NCI-H1436 (cell line): ENCODE measurements around the gene PSMD3.

ENCODE experiments used
- DNase-seq: peaks from one replicate; lab custom pipeline; 2025; lab: John Stamatoyannopoulos, UW

The PSMD3 gene

DNA sequence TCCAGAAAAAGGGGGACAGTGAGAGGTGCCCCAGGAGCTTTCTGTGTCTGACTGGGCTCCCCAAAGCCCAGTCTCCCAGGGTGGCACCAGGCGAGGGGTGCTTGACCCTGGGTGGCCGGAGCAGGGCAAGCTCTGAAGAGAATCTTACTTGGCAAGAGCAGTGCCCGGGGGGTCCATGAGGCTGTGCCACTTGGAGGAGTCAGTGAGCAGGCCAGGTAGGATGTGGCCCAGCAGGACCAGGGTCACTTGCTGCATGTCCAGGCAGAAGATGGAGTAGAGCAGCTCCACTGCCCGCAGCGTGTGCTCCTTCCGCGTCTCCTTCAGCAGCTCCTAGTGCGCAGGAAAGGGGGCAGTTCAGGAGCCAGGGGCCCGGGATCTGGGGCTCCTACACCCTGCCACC lies 41.9 kb downstream of the PSMD3 start:
- DNase-seq = no peak

DNA sequence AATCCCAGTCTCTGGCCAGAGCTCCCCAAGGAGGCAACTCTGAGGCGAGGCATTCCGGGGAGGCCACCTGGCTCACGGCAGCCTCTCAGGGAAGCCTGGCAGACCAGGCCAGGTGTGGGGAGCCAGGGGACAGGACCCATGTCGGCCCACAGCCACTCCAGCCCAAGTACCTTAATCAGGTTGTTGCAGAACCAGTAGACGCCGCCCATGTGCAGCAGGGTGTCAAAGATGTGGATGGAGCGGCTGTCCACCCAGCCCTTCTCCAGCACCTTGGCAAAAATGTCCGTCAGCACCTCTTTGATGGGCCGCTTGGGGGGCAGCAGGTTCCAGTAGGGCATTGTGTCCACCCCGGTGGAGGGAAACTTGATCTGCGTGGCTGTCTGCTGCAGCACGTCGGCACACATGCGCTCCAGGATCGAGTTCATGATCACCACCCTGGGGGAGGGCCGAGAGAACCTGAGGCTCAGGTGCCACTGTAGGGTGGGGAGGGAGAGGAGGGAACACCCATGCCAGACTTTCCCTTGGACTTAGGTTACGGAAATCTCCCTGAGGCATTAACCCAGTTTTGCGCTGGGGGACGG lies 42.4 kb downstream of the PSMD3 start:
- DNase-seq = no peak

DNA sequence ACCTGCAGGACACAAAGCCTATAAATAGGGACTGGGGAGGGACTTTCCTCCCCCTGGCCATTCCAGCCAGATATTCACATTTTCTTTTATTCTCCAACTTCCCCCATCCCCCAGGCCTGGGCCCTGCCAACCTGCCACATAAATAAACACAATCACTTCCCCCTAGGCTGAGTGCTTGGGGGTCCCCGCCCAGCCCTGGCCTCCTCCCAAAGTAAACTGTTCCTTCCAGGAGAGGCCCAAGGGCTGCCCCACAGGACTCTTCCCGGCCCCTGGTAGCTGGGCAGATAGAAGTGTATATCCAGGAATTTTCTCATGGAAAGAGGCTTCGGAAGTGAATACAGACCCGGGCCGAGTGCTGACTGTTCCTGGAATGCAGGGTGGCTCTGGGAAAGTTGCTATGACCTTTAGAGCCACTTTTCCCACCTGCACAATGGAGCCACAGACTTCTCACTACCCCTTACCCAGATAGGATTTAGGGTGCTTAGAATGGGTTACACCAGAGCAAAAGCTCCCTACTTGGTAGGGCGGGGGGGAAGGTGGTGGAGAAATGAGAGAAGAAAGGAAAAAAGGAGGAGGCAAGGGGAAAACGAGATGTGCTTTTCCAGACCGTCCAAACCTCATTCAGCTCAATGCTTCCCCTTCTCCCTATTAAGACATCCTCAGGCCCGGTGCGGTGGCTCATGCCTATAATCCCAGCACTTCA lies 43.1 kb downstream of the PSMD3 start:
- no peak for DNase-seq

DNA sequence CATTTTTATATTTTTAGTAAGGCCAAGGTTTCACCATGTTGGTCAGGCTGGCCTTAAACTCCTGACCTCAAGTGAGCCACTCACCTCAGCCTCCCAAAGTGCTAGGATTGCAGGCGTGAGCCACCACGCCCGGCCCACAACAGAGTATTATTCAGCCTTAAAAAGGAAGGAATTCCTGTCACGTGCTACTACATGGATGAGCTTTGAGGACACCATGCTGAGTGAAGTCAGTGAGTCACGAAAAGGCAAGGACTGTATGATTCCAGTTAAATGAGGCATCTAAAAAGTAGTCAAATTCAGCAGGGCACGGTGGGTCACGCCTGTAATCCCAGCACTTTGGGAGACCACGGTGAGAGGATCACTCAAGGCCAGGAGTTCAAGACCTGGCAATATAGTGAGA lies 44.3 kb downstream of the PSMD3 start:
- DNase-seq = no peak

DNA sequence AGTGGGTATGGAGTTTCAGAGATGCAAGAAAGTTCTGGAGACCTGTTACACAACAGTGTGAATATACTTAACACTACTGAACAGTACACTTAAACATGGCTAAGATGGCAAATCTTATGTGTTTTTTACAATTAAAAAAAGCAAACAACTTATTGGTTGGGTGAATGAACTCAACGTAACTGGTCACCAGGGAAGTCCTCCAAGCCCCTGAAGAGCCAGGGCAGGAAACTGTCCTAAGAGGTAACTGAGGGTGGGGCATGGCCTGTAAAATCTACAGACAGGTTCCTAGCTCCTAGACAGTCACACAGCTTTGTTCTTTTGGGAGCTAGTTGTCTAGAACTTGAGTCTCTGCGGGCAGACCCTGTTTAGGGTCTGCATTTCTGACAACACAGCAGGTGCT lies 45.0 kb downstream of the PSMD3 start:
- no peak for DNase-seq

DNA sequence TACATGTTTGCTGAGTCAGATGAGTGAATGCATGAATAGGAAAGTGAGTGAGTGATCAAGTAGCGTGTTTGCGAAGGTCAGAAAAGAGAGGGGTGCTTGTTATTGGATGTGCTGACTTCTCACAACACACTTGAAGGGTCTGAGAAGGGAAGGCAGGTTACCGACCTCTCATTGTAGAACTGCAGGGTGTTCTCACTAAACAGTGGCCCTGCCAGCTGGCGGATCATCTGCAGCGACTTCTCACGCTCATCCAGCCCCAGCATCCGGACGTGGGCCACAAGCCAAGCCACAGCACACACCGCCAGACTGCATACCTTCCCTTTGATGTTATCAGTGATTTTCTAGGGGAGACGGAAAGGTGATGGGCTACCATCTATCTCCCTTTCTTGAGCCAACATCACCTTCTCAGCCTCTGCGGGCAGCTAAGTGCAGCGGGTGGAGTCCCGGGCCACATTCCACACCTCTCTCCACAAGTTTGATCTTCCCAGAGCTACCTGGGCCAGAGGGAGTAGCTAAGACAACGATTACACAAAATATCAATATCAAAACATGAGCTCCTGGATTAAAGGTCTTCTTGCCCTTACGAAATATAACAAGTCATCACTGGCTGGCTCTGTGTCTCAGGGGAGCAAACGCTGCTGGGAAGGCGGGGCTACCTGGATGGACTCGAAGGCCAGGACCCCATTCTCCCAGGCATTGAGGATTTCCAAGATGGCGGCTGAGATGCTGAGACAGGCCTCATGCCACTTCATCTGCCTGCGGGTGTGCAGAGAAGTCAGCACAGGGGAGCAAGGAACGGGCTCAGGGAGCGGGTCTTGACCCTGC lies 45.6 kb downstream of the PSMD3 start:
- DNase-seq = no peak

DNA sequence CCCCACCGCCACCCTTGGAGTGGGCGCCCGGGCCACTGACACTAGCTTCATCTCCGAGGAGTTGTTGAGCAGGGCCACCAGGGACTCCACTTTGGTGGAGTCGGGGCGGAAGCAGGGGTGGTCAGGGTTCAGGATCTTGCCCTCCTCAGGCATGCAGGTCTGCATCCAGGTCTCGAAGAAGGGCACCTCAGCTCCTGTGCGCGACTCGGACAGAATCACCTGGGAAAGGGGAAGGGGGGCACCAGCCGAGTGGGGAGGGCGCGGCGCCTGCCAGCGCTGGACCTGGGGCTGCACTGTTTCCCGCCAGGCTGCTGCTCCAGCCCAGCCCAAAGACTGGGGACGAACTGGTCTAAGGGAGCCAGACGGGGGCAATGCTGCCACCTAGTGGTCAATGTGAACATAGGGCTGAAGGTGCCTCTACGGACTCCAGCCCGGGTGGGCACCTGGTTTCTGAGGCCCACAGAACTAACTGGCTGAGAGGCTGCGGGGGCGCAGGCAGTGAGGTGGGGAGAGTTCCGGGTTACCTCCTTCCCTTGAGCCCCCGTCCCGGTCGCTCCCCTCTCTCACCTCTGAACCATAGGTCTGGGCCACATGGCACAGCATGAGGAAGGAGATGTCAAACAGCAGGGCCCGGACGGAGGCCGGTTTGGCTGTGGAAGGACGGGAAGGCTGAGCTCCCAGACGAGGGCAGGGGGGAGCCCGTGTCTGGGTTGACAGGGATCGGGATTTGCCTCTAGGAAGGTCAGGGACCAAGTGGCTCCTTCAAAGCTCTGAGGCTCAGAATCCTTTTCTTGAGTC lies 46.4 kb downstream of the PSMD3 start:
- DNase-seq = peak; percentile 82

DNA sequence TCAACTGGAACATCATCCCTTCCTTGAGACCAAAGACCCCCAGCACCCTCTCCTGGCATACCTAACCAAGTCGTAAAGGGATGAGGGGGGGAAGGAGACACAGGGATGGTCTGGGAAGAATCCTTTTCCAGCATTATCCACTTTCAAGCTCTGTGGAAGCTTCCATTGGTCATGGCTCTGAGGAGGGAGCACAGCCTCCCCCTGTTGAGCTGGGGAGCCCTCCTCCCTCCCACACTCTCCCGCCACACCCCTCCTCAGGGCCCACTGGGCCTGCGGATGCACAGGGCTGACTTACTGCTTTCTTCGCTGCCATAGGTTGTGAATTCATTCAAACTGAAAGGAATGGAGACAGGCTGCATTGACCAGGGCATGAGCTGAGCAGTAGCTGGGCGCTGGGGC lies 47.0 kb downstream of the PSMD3 start:
- DNase-seq = no peak

DNA sequence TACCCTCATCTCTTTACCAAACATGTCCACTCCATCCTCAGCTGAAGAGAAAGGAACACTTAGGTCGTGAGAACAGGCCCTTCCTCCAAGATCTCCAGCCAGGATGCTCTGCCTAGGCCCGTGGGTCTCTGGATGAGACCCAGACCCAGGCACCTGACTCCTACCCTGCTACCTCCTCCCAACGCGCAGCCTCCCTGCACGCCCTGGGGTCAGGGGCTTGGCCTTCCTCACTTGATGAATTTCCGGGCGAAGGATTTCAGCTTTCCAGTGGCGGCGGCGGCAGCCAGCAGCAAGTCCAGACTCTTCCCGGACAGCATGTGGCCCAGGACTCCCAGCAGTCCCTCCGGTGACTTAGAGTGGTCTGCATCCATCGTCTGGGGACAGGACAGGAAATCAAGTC lies 48.0 kb downstream of the PSMD3 start:
- no peak for DNase-seq

DNA sequence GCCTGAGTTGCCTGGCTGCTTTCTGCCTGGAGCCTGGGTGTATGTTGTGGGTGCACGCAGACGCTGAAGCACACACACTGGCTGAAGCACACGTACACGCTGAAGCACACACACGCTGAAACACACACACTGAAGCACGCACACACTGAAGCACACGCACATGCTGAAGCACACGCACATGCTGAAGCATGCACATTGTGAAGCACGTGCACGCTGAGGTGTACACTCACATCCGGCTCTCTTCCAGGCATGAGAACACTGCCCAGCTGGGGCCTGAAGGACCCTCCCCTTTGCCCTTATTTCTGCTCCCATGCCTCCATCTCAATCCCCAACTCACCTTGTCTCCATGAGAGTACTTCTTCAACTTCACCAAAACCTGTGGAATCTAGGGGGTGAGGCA lies 51.1 kb downstream of the PSMD3 start:
- DNase-seq = no peak

DNA sequence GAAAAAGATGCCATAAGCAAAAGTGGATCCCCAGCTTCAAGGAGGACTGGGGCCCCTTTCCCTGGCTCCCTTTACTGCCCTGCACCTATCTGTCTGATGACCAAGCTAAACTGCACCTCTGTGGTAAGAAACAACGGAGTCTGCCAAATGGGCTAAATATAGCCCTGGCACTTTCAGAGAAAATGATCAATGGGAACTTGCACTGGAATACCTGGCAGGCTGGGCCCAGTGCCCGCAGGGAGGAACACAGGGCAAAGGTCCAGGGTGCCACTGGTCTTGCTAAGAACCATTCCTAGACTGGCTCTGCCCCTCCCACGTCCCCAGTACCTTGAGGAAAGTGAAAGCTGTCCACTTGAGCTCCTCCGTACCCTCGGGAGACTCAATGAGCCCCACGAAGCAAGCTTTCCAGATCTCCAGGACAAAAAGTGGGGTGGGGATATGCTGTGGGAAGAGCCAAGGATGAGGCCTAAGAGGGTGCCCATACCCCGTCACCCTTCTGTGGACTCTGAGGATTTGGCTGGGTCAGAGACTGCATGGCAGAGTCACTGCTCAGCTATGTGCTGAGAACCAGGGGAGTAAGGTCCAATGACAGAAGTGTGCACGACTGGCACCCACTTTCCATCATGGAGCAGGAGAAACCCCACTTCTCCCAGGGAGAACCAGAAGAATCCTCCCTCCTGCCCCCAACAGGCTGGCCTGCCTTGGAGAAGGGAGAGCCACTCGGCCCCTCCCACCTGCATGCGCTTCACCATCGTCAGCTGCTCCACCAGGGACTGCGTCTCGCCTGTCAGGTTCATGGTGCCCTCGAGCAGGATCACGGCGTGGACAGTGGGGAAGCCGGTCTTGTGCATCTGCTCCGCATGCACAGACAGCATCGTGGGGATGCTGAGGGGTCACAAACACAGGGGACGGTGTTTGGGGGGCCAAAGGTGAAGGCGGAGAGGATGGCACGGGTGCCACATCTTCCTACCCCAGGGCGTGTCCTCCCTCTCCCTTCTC lies 52.0 kb downstream of the PSMD3 start:
- no peak for DNase-seq

DNA sequence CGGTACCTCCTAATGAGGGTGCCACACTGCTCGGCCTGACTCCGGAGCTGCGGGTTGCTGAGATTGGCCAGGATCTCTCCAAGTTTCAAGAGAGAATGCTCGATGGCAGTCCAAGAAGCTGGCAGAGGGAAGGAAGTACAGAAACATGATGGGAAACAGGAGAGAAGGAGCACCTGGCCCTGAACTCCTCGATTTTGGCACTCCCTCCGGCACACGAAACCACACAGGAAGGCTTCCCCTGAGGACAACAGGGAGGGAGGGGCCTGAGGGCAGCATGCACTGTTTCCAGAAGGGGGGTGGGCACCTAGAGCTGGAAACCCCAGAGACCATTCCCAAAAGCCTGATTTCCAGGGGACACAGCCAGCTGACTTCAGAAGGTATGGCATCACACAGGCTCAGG lies 52.7 kb downstream of the PSMD3 start:
- DNase-seq = no peak

DNA sequence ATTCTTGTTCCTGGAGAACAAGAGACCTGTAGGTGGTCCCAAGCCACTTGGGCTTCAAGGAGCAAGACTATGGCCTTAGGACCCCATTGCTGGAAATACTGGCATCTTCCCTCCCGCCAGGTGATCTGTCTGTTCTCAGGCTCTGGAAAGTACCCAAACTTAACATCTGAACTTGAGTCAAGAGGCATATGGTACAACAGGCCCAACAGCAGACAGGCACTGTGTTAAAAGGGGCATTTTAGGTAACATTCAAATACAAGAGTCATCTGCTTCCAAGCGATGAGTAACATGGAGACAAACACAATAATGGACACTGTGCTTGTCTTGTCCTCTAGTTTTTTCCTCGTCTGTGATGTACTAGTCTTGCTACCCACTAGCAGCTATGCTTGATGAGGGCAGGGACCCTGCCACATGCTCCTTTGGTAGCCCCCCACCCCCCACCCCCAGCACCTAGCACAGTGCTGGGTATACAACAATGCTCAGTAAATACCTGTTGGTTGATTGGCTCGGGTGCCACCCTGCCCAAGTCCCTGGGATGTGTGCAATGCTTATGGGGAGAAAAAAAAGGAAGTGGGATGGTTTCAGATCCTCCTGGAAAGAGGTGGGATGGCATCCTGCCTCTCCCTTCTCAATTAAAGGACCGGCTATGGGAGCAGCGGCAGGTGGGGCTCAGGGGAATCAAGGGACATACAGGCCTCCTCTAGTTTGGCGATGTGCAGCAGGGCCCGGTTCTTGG lies 54.0 kb downstream of the PSMD3 start:
- DNase-seq = no peak

DNA sequence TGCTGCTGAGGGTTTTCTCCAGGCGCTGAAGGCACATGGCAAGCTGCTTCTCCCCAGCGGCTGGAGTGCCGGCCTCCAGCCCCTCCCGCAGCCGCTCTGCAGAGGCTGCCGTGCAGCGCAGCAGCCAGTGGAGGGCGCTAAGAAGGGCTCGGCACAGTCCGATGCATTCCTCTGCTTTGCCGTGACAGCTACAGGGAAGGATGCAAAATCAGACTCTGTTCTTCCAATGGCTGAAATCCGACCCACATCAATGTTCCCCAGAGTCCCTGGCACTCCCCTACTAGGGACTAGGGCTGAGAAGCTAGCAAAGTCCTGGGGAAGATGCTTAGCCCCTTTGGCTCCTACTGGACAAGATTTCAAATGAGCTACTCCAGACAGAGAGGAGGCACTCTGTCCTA lies 54.6 kb downstream of the PSMD3 start:
- DNase-seq = no peak

DNA sequence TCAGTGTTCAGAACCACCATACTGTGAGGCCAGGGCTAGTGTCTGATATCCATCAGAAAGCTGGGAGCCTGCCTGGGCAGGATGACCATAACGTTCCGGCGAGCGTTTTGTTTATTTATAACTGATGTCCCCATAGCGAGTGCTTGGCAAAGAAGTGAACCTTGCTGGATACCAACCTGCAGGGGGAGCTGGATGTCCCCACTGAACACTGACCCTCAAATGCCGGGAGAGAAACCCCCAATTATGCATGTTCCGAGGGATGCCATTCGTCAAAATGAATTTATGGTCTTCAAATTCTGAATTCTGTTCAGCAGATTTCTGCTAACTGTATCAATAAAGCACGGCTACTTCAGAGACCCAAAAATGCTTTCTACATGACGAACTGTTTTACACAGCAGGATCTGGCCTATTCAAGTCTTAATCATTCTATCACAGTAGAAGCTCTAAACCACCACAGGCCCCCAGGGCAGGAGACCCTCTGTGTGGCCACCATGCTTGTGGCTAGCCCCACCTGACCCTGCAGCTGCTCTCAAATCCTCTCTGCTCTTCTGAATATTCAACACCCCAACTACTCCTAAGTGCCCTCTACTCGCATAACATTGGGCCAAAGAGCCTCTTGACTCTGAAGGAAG lies 58.4 kb downstream of the PSMD3 start:
- DNase-seq = no peak

DNA sequence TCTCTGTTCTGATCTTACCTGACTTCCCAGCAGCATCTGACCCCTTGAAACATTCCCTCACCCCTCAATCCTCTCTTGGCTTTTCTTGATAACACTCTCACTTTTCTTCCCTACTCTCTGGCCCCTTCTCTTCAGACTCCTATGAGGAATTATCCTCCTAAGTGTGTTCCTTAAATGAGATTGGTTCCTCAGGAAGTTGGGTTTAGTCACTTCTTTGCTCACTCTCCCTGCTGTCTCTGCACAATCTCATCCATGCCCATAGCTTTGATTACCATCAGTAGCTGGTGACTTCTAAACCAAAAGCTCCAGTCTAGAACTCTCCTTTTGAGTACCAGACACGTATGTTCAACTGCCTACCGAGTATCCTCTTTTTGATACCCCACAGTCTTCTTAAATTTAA lies 60.6 kb downstream of the PSMD3 start:
- DNase-seq = no peak
